Neural cell (in vitro differentiated cells): ENCODE data around the gene TLNRD1.

Experiments used
- CTCF ChIP-seq: fragments of 450-650 bp; IDR thresholded peaks from 2 replicates; pipeline ENCODE4 v1.5.1; 2014; ENCODE audit warnings: antibody characterized with exemption, mild to moderate bottlenecking, moderate library complexity; ENCODE audit not compliant: poor library complexity, severe bottlenecking
- RAD21 ChIP-seq: fragments of 450-650 bp; conservative IDR thresholded peaks from 2 replicates; pipeline ENCODE4 v1.6.1; 2014; ENCODE audit warnings: antibody characterized with exemption, mild to moderate bottlenecking, moderate library complexity
- TAF1 ChIP-seq: IDR thresholded peaks from 2 replicates; pipeline ENCODE4 v1.6.1; 2012; ENCODE audit warnings: low read depth

- TF ChIP-seq TAF1 (no peak), RAD21 (no peak), CTCF (no peak)
Observed at GRCh38 chr15:81033508-81033907, 32.8 kb downstream of the TLNRD1 start.
